Measurements from ENCODE around the gene E2F4. TPM values are rescaled to one million over a fixed set of nuclear protein-coding genes. Genes with fewer than 3 reads are reported as not detected.
A peak's percentile ranks its signal among the peaks of the same experiment; 100 is the strongest.

The E2F4 gene
- total and polyA plus RNA-seq, 2 donors (not counting 1 experiment from before 2014, with no cell fraction given), result 106 to 188 TPM

DNA sequence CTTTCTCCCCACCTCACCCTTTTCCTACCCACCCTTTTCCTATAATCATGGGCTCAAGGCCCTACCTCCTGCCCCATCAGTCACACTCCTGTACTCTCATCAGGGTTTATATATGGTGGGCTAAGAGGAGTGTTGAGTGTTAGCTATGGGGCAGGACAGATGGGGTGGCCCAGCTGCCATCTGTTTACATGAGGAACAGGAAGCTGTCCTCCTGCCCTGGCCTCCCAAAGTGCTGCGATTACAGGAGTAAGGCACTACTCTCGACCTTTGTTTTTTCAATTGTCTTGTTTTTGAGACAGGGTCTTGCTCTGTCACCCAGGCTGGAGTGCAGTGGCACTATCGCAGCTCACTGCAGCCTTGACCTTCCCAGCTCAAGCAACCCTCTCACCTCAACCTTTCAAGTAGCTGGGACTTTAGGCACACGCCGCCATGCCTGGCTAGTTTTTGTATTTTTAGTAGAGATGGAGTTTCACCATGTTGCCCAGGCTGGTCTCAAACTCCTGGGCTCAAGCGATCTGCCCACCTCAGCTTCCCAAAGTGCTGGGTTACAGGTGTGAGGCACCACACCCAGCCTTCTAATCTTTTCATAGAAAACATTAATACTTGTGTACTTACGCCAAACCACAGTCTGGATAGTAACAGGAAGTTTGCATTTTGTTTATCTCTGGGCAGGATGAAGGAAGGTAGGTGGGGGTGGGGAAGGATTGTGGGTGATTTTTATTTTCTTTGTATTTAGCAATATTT, 33.9 kb upstream of the E2F4 start:
- Histone ChIP-seq H3K27me3 (replicated peaks in 1 of 4; ENCODE audit: control extremely low read depth in 1 of 4, control insufficient read depth in 3 of 4, insufficient read depth in 4 of 4, low read length in 3 of 4) (peaks cover 0 to 33% (median 15%) of the 10 kb centered on the region in 4 experiments), H3K27ac (ENCODE audit: low read length in 2 of 2) (peak overlapping the region; percentile 97 to 99), H3K9me3 (ENCODE audit: control extremely low read depth in 1 of 3, control insufficient read depth in 2 of 3, insufficient read depth in 1 of 3, low read length in 2 of 3) (peaks cover 0 to 22% (median 0%) of the 10 kb centered on the region in 3 donors), H4K20me1 (ENCODE audit: control insufficient read depth, insufficient read depth, low read length, poor library complexity, severe bottlenecking) (peaks cover 58% of the 10 kb centered on the region), H3K9ac (ENCODE audit: low read length) (no peak overlapping the region), H3K4me1 (ENCODE audit: control insufficient read depth in 2 of 2, insufficient read depth in 2 of 2, low read length in 2 of 2) (peaks cover 43 to 63% of the 10 kb centered on the region in 2 donors), H3K79me2 (ENCODE audit: control insufficient read depth, insufficient read depth, low read length) (no peaks in the 10 kb centered on the region), H3K4me3 (ENCODE audit: control extremely low read depth in 1 of 5, extremely low read depth in 1 of 5, insufficient read depth in 1 of 5, low read depth in 2 of 5, low read length in 4 of 5) (peak overlapping the region in 1 of 5 experiments; percentile 96), H3K4me2 (replicated peaks; ENCODE audit: low read depth, low read length, poor library complexity, severe bottlenecking) (peak overlapping the region; percentile 99), H2AFZ (ENCODE audit: insufficient read depth, low read depth, low read length, poor library complexity, severe bottlenecking) (no peak overlapping the region), H3K36me3 (replicated peaks in 1 of 2; ENCODE audit: control extremely low read depth in 1 of 2, control insufficient read depth in 1 of 2, extremely low read depth in 1 of 2, insufficient read depth in 2 of 2, low read length in 1 of 2) (no peaks in the 10 kb centered on the region)
- POLR2A ChIA-PET, result interaction anchor here (0.7 to 1.1 kb wide), 4 partner anchors 7 to 130 kb away, joined by 3 to 5 read pairs (median 3); partner anchors contain the start of genes B3GNT9 and CBFB
- H3K9me3 Mint-ChIP-seq (ENCODE audit: insufficient read depth), result no peaks in the 10 kb centered on the region
- H3K4me1 Mint-ChIP-seq, result peaks cover 55% of the 10 kb centered on the region
- intact Hi-C loops (cut with micrococcal nuclease), result no loop called here
- H3K27ac Mint-ChIP-seq, result peak overlapping the region; percentile 97
- peak overlapping the region; percentile 92 for H3K4me3 Mint-ChIP-seq
- ATAC-seq (ENCODE audit: low read depth) (no peak), DNase-seq (peak; percentile 15)
- peaks cover 16% of the 10 kb centered on the region for H3K27me3 Mint-ChIP-seq
- WGBS (ENCODE audit: insufficient coverage), result 87% methylated on average over 3 of the region's 7 CpGs
- CTCF ChIA-PET, result interaction anchor here (0.9 to 2.3 kb wide), 11 partner anchors 9 to 202 kb away, joined by 3 to 15 read pairs (median 6); partner anchors contain the start of gene NOL3
- TF ChIP-seq, protein P1, sequence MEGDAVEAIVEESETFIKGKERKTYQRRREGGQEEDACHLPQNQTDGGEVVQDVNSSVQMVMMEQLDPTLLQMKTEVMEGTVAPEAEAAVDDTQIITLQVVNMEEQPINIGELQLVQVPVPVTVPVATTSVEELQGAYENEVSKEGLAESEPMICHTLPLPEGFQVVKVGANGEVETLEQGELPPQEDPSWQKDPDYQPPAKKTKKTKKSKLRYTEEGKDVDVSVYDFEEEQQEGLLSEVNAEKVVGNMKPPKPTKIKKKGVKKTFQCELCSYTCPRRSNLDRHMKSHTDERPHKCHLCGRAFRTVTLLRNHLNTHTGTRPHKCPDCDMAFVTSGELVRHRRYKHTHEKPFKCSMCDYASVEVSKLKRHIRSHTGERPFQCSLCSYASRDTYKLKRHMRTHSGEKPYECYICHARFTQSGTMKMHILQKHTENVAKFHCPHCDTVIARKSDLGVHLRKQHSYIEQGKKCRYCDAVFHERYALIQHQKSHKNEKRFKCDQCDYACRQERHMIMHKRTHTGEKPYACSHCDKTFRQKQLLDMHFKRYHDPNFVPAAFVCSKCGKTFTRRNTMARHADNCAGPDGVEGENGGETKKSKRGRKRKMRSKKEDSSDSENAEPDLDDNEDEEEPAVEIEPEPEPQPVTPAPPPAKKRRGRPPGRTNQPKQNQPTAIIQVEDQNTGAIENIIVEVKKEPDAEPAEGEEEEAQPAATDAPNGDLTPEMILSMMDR (IDR thresholded peaks at IDR 0.05), result no peak
- no peak for TF ChIP-seq EZH2 (IDR thresholded peaks at IDR 0.05; ENCODE audit: borderline replicate concordance, insufficient read depth, low read depth, low read length, poor library complexity, severe bottlenecking)
